Measurements from ENCODE around the gene RAPH1.

DNA sequence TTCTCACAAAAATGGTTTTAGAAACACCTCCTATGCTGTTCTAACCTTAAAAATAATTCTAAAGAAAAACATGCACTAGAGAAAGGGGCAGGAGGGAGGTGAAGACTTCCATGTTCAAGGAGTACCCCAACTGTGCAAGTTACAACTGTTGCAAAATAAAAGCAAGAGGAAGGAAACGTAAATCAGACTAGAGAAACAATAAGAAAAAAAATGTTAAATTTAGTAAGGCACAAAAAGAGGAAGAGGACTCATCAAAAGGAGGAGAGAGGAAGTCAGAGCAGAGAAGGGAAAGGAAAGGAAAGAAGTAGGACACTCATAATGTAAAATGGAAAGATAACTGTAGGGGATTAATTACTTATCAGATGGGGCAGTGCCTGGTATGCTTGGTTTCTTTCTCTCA is 34.1 kb downstream of the RAPH1 start:
- TF ChIP-seq, protein P1, sequence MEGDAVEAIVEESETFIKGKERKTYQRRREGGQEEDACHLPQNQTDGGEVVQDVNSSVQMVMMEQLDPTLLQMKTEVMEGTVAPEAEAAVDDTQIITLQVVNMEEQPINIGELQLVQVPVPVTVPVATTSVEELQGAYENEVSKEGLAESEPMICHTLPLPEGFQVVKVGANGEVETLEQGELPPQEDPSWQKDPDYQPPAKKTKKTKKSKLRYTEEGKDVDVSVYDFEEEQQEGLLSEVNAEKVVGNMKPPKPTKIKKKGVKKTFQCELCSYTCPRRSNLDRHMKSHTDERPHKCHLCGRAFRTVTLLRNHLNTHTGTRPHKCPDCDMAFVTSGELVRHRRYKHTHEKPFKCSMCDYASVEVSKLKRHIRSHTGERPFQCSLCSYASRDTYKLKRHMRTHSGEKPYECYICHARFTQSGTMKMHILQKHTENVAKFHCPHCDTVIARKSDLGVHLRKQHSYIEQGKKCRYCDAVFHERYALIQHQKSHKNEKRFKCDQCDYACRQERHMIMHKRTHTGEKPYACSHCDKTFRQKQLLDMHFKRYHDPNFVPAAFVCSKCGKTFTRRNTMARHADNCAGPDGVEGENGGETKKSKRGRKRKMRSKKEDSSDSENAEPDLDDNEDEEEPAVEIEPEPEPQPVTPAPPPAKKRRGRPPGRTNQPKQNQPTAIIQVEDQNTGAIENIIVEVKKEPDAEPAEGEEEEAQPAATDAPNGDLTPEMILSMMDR (conservative IDR thresholded peaks at IDR 0.05; ENCODE audit: low read depth in 2 of 2) = no peak
- TF ChIP-seq POLR2AphosphoS5 (IDR thresholded peaks at IDR 0.05; ENCODE audit: low read depth) = no peak
- TF ChIP-seq CREB1 (CRISPR knock-in tag; IDR thresholded peaks at IDR 0.05; ENCODE audit: low read depth) = no peak
- TF ChIP-seq EZH2 (IDR thresholded peaks at IDR 0.05; ENCODE audit: low read depth, unreplicated experiment) = no peak
- TF ChIP-seq, protein P2, sequence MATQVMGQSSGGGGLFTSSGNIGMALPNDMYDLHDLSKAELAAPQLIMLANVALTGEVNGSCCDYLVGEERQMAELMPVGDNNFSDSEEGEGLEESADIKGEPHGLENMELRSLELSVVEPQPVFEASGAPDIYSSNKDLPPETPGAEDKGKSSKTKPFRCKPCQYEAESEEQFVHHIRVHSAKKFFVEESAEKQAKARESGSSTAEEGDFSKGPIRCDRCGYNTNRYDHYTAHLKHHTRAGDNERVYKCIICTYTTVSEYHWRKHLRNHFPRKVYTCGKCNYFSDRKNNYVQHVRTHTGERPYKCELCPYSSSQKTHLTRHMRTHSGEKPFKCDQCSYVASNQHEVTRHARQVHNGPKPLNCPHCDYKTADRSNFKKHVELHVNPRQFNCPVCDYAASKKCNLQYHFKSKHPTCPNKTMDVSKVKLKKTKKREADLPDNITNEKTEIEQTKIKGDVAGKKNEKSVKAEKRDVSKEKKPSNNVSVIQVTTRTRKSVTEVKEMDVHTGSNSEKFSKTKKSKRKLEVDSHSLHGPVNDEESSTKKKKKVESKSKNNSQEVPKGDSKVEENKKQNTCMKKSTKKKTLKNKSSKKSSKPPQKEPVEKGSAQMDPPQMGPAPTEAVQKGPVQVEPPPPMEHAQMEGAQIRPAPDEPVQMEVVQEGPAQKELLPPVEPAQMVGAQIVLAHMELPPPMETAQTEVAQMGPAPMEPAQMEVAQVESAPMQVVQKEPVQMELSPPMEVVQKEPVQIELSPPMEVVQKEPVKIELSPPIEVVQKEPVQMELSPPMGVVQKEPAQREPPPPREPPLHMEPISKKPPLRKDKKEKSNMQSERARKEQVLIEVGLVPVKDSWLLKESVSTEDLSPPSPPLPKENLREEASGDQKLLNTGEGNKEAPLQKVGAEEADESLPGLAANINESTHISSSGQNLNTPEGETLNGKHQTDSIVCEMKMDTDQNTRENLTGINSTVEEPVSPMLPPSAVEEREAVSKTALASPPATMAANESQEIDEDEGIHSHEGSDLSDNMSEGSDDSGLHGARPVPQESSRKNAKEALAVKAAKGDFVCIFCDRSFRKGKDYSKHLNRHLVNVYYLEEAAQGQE (IDR thresholded peaks at IDR 0.05; ENCODE audit: unreplicated experiment) = no peak
- TF ChIP-seq EZH2phosphoT487 (IDR thresholded peaks at IDR 0.05; ENCODE audit: unreplicated experiment) = no peak
- no peak for TF ChIP-seq NANOG (IDR thresholded peaks at IDR 0.05; ENCODE audit: borderline replicate concordance)

Data from GM23338 (cell line).